Measurements from ENCODE around the gene KRTAP22-2.

DNA sequence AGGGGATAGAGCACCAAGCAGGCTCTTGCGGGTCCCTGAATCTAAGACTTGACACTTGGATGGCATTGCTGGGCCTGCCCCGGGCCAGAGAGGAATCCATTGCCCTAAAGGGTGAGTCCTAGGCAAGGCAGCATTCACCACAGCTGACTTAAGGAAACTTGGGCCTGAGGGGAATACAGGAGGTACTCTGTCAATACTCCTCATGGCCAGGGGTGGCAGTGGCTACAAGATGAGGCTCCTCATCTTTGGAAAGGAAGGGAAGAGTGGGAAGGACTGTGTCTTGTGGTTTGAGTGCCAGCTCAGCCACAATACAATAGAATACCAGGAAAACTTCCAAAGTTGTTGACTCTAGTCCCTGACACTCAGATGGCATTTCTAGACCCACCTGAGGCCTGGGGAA lies 15.8 kb upstream of the KRTAP22-2 start:
- TF ChIP-seq, protein P1, sequence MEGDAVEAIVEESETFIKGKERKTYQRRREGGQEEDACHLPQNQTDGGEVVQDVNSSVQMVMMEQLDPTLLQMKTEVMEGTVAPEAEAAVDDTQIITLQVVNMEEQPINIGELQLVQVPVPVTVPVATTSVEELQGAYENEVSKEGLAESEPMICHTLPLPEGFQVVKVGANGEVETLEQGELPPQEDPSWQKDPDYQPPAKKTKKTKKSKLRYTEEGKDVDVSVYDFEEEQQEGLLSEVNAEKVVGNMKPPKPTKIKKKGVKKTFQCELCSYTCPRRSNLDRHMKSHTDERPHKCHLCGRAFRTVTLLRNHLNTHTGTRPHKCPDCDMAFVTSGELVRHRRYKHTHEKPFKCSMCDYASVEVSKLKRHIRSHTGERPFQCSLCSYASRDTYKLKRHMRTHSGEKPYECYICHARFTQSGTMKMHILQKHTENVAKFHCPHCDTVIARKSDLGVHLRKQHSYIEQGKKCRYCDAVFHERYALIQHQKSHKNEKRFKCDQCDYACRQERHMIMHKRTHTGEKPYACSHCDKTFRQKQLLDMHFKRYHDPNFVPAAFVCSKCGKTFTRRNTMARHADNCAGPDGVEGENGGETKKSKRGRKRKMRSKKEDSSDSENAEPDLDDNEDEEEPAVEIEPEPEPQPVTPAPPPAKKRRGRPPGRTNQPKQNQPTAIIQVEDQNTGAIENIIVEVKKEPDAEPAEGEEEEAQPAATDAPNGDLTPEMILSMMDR (IDR thresholded peaks at IDR 0.05): no peak
- no peak for TF ChIP-seq POLR2A (IDR thresholded peaks at IDR 0.05)
- no peak for TF ChIP-seq POLR2AphosphoS5 (IDR thresholded peaks at IDR 0.05)

Measured in breast epithelium (tissue), 3 donors.